DND-41 (cell line): Measurements from ENCODE around the gene MTX1.
"Not testable (repeated sequence)": the region's sequence is repeated elsewhere in the genome, so short reads cannot be mapped to it uniquely, and the experiment has no call there.

Experiments
- ATAC-seq: fragments of 200-7000 bp; cut with Tn5 transposase; 3 replicates; pipeline ENCODE4 v1.9.1; 2021; ENCODE audit warnings: low read depth; ENCODE audit not compliant: insufficient read depth
- DNase-seq: peaks from one replicate; pipeline ENCODE4 v3.0.0-alpha.2; 2020
- H2AFZ ChIP-seq: 2 replicates; pipeline ENCODE4 v1.6.0; 2012; ENCODE audit warnings: low read depth, low read length
- H3K27ac ChIP-seq: 2 replicates; pipeline ENCODE4 v1.5.1; 2012; ENCODE audit warnings: low read length, inconsistent platforms
- H3K27me3 ChIP-seq: fragments of 200-600 bp; sonication (generic); 2 replicates; pipeline ENCODE4 v1.6.0; 2012; ENCODE audit warnings: low read length, mild to moderate bottlenecking, inconsistent platforms; ENCODE audit not compliant: insufficient read depth, poor library complexity
- H3K36me3 ChIP-seq: 2 replicates; pipeline ENCODE4 v1.5.1; 2012; ENCODE audit warnings: low read length, inconsistent platforms; ENCODE audit not compliant: insufficient read depth
- H3K4me1 ChIP-seq: 2 replicates; pipeline ENCODE4 v1.5.1; 2012; ENCODE audit warnings: mild to moderate bottlenecking, low read length; ENCODE audit not compliant: insufficient read depth
- H3K4me2 ChIP-seq: 2 replicates; pipeline ENCODE4 v1.6.0; 2012; ENCODE audit warnings: mild to moderate bottlenecking, moderate library complexity, low read length, inconsistent platforms; ENCODE audit not compliant: insufficient read depth
- H3K4me3 ChIP-seq, 2 experiments: fragments of 200-600 bp in 1 of 2; shearing (Covaris generic) in 1 of 2; 2 replicates each; pipeline ENCODE4 v1.5.1; 2012 to 2016; ENCODE audit warnings: inconsistent platforms in 2 of 2, low read length in 2 of 2, mild to moderate bottlenecking in 2 of 2, low read depth in 1 of 2, moderate library complexity in 1 of 2
- H3K79me2 ChIP-seq: 2 replicates; pipeline ENCODE4 v1.6.0; 2012; ENCODE audit warnings: low read length, inconsistent platforms; ENCODE audit not compliant: insufficient read depth
- H3K9ac ChIP-seq: 2 replicates; pipeline ENCODE4 v1.6.0; 2012; ENCODE audit warnings: low read depth, mild to moderate bottlenecking, inconsistent platforms, low read length, moderate library complexity
- H3K9me3 ChIP-seq: 2 replicates; pipeline ENCODE4 v1.5.1; 2012; ENCODE audit warnings: low read length, moderate library complexity, mild to moderate bottlenecking, inconsistent platforms; ENCODE audit not compliant: insufficient read depth, severe bottlenecking
- H4K20me1 ChIP-seq: 2 replicates; pipeline ENCODE4 v1.6.0; 2012; ENCODE audit warnings: low read length; ENCODE audit not compliant: insufficient read depth
- EZH2 ChIP-seq: IDR thresholded peaks from 3 replicates; pipeline ENCODE4 v1.6.1; 2012; ENCODE audit warnings: borderline replicate concordance, low read depth, mild to moderate bottlenecking, moderate library complexity, low read length, inconsistent platforms; ENCODE audit not compliant: severe bottlenecking
- TF ChIP-seq, protein P1 (sequence below): IDR thresholded peaks from 2 replicates; pipeline ENCODE4 v1.5.1; 2012; ENCODE audit warnings: borderline replicate concordance, low read length, moderate library complexity, mild to moderate bottlenecking; ENCODE audit not compliant: poor library complexity, severe bottlenecking; ENCODE audit errors: extremely low read depth

Gene MTX1

DNA sequence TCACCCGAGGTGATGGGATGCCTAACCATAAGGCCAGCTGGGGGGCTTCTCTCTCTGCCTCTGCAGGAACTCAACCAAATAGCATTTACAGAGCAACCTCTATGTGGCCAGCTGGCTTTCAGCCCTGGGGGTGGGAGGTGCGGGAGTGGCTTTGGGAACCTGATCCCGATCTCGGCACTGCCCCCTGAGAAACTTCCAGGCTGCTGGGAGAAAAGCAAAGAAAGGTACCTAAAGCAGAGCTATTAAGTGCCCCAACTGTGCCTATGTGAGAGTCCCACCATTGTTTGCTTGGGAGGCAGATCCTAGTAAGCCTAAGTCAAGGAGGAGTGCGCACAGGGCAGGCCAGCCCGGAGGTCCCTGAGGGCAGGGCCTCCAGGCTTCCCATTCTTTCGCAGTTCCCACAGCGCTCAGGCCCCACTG, 42.4 kb upstream of the MTX1 start:
- H3K9me3 ChIP-seq = no peaks in the 10 kb centered on the region
- H3K9ac ChIP-seq = no peak overlapping the region
- H3K4me1 ChIP-seq = peaks cover 16% of the 10 kb centered on the region
- H2AFZ ChIP-seq = no peak overlapping the region
- no peak overlapping the region for H3K4me3 ChIP-seq
- no peak overlapping the region for H3K27ac ChIP-seq
- H3K36me3 ChIP-seq = peaks cover 22% of the 10 kb centered on the region
- TF ChIP-seq EZH2 = no peak
- TF ChIP-seq, protein P1, sequence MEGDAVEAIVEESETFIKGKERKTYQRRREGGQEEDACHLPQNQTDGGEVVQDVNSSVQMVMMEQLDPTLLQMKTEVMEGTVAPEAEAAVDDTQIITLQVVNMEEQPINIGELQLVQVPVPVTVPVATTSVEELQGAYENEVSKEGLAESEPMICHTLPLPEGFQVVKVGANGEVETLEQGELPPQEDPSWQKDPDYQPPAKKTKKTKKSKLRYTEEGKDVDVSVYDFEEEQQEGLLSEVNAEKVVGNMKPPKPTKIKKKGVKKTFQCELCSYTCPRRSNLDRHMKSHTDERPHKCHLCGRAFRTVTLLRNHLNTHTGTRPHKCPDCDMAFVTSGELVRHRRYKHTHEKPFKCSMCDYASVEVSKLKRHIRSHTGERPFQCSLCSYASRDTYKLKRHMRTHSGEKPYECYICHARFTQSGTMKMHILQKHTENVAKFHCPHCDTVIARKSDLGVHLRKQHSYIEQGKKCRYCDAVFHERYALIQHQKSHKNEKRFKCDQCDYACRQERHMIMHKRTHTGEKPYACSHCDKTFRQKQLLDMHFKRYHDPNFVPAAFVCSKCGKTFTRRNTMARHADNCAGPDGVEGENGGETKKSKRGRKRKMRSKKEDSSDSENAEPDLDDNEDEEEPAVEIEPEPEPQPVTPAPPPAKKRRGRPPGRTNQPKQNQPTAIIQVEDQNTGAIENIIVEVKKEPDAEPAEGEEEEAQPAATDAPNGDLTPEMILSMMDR = no peak
- no peak for DNase-seq
- no peak overlapping the region for H3K4me2 ChIP-seq
- H3K27me3 ChIP-seq = no peaks in the 10 kb centered on the region
- H3K79me2 ChIP-seq = no peaks in the 10 kb centered on the region
- no peak for ATAC-seq
- peaks cover 3% of the 10 kb centered on the region; the same call in 1 of the 2 replicates for H4K20me1 ChIP-seq

- Histone ChIP-seq H3K9me3 (no peaks in the 10 kb centered on the region), H3K4me2 (no peak overlapping the region), H3K27ac (no peak overlapping the region), H3K27me3 (no peaks in the 10 kb centered on the region), H3K4me3 (no peak overlapping the region), H4K20me1 (peaks cover 3% of the 10 kb centered on the region; the same call in 1 of the 2 replicates), H2AFZ (no peak overlapping the region), H3K36me3 (peaks cover 23% of the 10 kb centered on the region), H3K9ac (no peak overlapping the region), H3K4me1 (peaks cover 21% of the 10 kb centered on the region), H3K79me2 (peaks cover 4% of the 10 kb centered on the region)
- DNase-seq (peak; percentile 51), ATAC-seq (peak; percentile 47; the same call in 2 of the 3 replicates)
- TF ChIP-seq, protein P1 = no peak
- no peak for TF ChIP-seq EZH2
Observed at GRCh38 chr1:155166471-155167165, 41.9 kb upstream of the MTX1 start.

GRCh38 chr1:155167166-155168104, 41.1 kb upstream of the MTX1 start:
- TF ChIP-seq, protein P1 = peak; percentile 95
- no peak for TF ChIP-seq EZH2
- Histone ChIP-seq H3K79me2 (peaks cover 12% of the 10 kb centered on the region), H2AFZ (peak overlapping the region; percentile 40; the same call in 1 of the 2 replicates), H3K4me1 (peaks cover 29% of the 10 kb centered on the region), H3K4me2 (peak overlapping the region; percentile 52), H4K20me1 (peaks cover 3% of the 10 kb centered on the region; the same call in 1 of the 2 replicates), H3K9me3 (no peaks in the 10 kb centered on the region), H3K4me3 (peak overlapping the region in 1 of 2 experiments; percentile 23; a peak in 1 of 4 replicates), H3K27ac (no peak overlapping the region), H3K36me3 (peaks cover 23% of the 10 kb centered on the region), H3K27me3 (no peaks in the 10 kb centered on the region), H3K9ac (no peak overlapping the region)
- ATAC-seq (peak; percentile 81), DNase-seq (peak; percentile 78)

GRCh38 chr1:155168105-155168445, 40.4 kb upstream of the MTX1 start:
- H3K4me3 ChIP-seq, H3K27ac ChIP-seq, H3K27me3 ChIP-seq, DNase-seq, H4K20me1 ChIP-seq, ATAC-seq, H2AFZ ChIP-seq, H3K9ac ChIP-seq, H3K9me3 ChIP-seq: not testable (repeated sequence)
- peak overlapping the region; percentile 52 for H3K4me2 ChIP-seq
- peaks cover 18% of the 10 kb centered on the region for H3K79me2 ChIP-seq
- peaks cover 32% of the 10 kb centered on the region for H3K4me1 ChIP-seq
- peaks cover 23% of the 10 kb centered on the region for H3K36me3 ChIP-seq
